ENCODE data around the gene SMAP1.

GRCh38 chr6:70657706-70658105, 10.0 kb upstream of the SMAP1 start:
- TF ChIP-seq ZNF274 (IDR thresholded peaks at IDR 0.05; ENCODE audit: low read depth, low read length): no peak
- TF ChIP-seq SUZ12 (IDR thresholded peaks at IDR 0.05; ENCODE audit: extremely low read depth, insufficient read depth, insufficient read length): no peak
- no peak for TF ChIP-seq YY1 (IDR thresholded peaks at IDR 0.05; ENCODE audit: insufficient read depth, insufficient read length)
